Ishikawa (cell line): Measurements from ENCODE around the gene PDE4B.

Experiments used
- CEBPB ChIP-seq: IDR thresholded peaks from 2 replicates; pipeline ENCODE4 v1.6.1; 2012
- CREB1 ChIP-seq: IDR thresholded peaks from 2 replicates; pipeline ENCODE4 v1.6.1; 2012; ENCODE audit warnings: low read depth
- EGR1 ChIP-seq: IDR thresholded peaks from 2 replicates; pipeline ENCODE4 v1.6.1; 2012
- EP300 ChIP-seq: IDR thresholded peaks from 2 replicates; pipeline ENCODE4 v1.6.1; 2012; ENCODE audit warnings: borderline replicate concordance
- TAF1 ChIP-seq: IDR thresholded peaks from 2 replicates; pipeline ENCODE4 v1.6.1; 2012; ENCODE audit warnings: low read depth, mild to moderate bottlenecking
- TEAD4 ChIP-seq: IDR thresholded peaks from 2 replicates; pipeline ENCODE4 v1.6.1; 2012
- ZBTB7A ChIP-seq: IDR thresholded peaks from 2 replicates; pipeline ENCODE4 v1.6.1; 2012; ENCODE audit warnings: low read depth
- TF ChIP-seq, protein P1 (sequence below): IDR thresholded peaks from 2 replicates; pipeline ENCODE4 v1.6.1; 2012
- TF ChIP-seq, protein P2 (sequence below): IDR thresholded peaks from 2 replicates; pipeline ENCODE4 v1.6.1; 2012; ENCODE audit warnings: low read depth, mild to moderate bottlenecking

DNA sequence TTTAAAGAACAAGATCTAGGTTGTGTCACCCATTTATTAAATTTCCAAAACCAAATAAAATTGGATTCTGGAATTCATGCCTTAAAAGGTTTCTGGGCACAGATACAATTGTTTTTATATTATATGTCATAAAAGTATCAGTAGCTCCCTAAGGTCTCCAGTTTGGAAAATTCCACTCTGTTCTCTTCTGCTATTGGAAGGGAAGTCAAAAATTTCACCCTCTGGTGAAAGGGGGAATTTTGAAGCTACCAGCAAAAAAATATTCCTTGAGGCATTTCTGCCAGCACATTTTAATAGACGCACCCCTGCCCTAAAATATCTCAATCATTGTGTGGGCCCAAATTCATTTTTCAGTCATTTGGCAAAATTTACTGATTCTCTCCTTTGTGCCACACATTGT, 455.6 kb downstream of the PDE4B start:
- TF ChIP-seq CREB1 (no peak), EGR1 (no peak), TEAD4 (no peak), EP300 (no peak), TAF1 (no peak), ZBTB7A (no peak), CEBPB (no peak)
- TF ChIP-seq, protein P1, sequence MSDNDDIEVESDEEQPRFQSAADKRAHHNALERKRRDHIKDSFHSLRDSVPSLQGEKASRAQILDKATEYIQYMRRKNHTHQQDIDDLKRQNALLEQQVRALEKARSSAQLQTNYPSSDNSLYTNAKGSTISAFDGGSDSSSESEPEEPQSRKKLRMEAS: no peak
- TF ChIP-seq, protein P2, sequence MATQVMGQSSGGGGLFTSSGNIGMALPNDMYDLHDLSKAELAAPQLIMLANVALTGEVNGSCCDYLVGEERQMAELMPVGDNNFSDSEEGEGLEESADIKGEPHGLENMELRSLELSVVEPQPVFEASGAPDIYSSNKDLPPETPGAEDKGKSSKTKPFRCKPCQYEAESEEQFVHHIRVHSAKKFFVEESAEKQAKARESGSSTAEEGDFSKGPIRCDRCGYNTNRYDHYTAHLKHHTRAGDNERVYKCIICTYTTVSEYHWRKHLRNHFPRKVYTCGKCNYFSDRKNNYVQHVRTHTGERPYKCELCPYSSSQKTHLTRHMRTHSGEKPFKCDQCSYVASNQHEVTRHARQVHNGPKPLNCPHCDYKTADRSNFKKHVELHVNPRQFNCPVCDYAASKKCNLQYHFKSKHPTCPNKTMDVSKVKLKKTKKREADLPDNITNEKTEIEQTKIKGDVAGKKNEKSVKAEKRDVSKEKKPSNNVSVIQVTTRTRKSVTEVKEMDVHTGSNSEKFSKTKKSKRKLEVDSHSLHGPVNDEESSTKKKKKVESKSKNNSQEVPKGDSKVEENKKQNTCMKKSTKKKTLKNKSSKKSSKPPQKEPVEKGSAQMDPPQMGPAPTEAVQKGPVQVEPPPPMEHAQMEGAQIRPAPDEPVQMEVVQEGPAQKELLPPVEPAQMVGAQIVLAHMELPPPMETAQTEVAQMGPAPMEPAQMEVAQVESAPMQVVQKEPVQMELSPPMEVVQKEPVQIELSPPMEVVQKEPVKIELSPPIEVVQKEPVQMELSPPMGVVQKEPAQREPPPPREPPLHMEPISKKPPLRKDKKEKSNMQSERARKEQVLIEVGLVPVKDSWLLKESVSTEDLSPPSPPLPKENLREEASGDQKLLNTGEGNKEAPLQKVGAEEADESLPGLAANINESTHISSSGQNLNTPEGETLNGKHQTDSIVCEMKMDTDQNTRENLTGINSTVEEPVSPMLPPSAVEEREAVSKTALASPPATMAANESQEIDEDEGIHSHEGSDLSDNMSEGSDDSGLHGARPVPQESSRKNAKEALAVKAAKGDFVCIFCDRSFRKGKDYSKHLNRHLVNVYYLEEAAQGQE: no peak
